ENCODE results near the gene SPO11.

Gene SPO11

DNA sequence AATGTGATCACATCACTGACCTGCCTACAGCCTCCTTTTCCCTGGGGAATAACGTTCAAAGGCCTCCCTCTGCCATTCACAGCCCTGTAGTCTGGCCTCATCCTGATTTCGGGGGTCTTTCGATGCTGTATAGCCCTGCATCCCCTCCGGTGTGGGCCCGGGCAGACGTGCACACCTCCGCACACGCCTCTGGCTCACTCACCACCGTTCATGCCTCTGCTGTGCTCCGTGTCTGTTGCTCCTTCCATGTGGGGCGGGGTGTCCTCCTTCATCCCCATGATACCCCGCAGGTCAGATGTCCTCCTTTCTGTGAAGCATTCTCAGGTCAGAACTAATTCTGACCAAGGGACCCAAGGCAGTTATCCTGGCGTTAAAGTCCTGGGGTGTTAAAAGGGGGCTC lies 47.7 kb downstream of the SPO11 start:
- TF ChIP-seq ZNF70 (CRISPR knock-in tag; IDR thresholded peaks at IDR 0.05), result no peak
- no peak for ATAC-seq

GRCh38 chr20:57378107-57378506 lies 48.5 kb downstream of the SPO11 start:
- no peak for ATAC-seq
- TF ChIP-seq, protein P1, sequence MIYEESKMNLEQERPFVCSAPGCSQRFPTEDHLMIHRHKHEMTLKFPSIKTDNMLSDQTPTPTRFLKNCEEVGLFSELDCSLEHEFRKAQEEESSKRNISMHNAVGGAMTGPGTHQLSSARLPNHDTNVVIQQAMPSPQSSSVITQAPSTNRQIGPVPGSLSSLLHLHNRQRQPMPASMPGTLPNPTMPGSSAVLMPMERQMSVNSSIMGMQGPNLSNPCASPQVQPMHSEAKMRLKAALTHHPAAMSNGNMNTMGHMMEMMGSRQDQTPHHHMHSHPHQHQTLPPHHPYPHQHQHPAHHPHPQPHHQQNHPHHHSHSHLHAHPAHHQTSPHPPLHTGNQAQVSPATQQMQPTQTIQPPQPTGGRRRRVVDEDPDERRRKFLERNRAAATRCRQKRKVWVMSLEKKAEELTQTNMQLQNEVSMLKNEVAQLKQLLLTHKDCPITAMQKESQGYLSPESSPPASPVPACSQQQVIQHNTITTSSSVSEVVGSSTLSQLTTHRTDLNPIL (CRISPR knock-in tag; IDR thresholded peaks at IDR 0.05; ENCODE audit: low read depth), result no peak
- no peak for TF ChIP-seq RARB (CRISPR knock-in tag; IDR thresholded peaks at IDR 0.05)
- TF ChIP-seq ARNTL (CRISPR knock-in tag; IDR thresholded peaks at IDR 0.05; ENCODE audit: borderline replicate concordance, low read depth), result no peak
- TF ChIP-seq PPARA (CRISPR knock-in tag; IDR thresholded peaks at IDR 0.05; ENCODE audit: borderline replicate concordance), result no peak
- no peak for TF ChIP-seq ZFP3 (CRISPR knock-in tag; IDR thresholded peaks at IDR 0.05)
- TF ChIP-seq BACH2 (CRISPR knock-in tag; IDR thresholded peaks at IDR 0.05; ENCODE audit: borderline replicate concordance), result no peak
- no peak for TF ChIP-seq TOX (CRISPR knock-in tag; IDR thresholded peaks at IDR 0.05; ENCODE audit: borderline replicate concordance)
- TF ChIP-seq ZNF70 (CRISPR knock-in tag; IDR thresholded peaks at IDR 0.05), result no peak
- TF ChIP-seq ZNF565 (CRISPR knock-in tag; conservative IDR thresholded peaks at IDR 0.05; ENCODE audit: low read depth), result no peak
- TF ChIP-seq, protein P2, sequence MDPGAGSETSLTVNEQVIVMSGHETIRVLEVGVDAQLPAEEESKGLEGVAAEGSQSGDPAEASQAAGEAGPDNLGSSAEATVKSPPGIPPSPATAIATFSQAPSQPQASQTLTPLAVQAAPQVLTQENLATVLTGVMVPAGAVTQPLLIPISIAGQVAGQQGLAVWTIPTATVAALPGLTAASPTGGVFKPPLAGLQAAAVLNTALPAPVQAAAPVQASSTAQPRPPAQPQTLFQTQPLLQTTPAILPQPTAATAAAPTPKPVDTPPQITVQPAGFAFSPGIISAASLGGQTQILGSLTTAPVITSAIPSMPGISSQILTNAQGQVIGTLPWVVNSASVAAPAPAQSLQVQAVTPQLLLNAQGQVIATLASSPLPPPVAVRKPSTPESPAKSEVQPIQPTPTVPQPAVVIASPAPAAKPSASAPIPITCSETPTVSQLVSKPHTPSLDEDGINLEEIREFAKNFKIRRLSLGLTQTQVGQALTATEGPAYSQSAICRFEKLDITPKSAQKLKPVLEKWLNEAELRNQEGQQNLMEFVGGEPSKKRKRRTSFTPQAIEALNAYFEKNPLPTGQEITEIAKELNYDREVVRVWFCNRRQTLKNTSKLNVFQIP (CRISPR knock-in tag; IDR thresholded peaks at IDR 0.05; ENCODE audit: borderline replicate concordance, low read depth), result no peak
- TF ChIP-seq CSDC2 (CRISPR knock-in tag; IDR thresholded peaks at IDR 0.05), result no peak

- no peak for ATAC-seq
- TF ChIP-seq ESRRG (CRISPR knock-in tag; IDR thresholded peaks at IDR 0.05) (no peak), ZFP3 (CRISPR knock-in tag; IDR thresholded peaks at IDR 0.05) (no peak)
Observed at GRCh38 chr20:57378646-57379262, 49.2 kb downstream of the SPO11 start.

DNA sequence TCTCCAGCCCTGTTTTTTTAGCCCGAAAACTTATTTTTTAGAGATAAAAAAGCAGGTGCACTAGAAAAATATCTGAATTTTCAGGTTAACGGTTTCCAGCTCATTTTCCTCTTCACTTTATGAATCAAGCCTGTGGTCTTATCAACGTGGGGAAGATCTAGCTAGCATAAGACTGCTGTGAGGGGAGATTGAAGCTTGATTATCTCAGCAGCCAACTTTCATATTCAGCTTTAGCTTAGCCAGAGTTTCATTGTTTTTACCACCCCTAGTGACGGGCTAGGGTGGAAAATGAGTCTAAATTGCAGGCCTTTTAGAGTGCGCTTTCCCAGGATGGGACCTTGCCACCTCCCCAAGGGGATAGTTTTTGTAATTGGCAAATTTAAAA lies 49.7 kb downstream of the SPO11 start:
- TF ChIP-seq RARB (CRISPR knock-in tag; IDR thresholded peaks at IDR 0.05), result no peak
- TF ChIP-seq PPARA (CRISPR knock-in tag; IDR thresholded peaks at IDR 0.05; ENCODE audit: borderline replicate concordance), result no peak
- no peak for TF ChIP-seq TCF4 (CRISPR knock-in tag; IDR thresholded peaks at IDR 0.05; ENCODE audit: borderline replicate concordance)
- no peak for TF ChIP-seq TSHZ2 (CRISPR knock-in tag; IDR thresholded peaks at IDR 0.05)
- TF ChIP-seq PATZ1 (CRISPR knock-in tag; IDR thresholded peaks at IDR 0.05; ENCODE audit: borderline replicate concordance), result no peak
- no peak for ATAC-seq

DNA sequence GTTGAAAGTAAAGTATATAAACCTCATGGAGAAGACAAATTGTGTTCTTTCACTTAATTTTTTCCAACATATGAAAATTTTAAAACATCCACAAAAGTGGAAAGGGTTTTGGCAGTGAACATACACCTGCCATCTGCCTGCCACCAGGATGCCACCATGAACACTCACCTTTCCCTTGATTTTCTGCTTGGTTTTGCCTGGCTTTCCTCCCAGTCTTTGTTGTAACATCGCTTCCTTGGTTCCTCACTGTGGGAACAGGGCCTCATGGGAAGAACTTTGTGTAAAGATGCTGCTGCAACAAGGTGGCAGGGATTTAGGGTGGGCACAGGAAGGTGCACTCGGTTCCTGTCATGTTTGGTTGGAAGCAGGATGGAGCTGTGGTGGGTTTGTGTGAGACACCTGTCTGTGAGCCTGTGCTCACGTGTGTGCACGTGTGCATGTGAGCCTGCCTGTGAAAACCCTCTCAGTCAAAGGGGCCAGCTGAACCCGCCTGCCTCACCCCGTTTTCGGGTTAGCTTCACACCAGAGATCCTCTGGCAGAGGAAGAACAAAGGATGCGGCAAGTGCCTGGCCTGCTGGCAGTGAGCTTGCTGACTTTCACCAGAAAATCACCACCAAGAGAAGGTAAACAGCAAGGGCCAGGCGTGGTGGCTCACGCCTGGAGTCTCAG lies 50.6 kb downstream of the SPO11 start:
- ATAC-seq, result no peak
- TF ChIP-seq ZNF70 (CRISPR knock-in tag; IDR thresholded peaks at IDR 0.05) (no peak), ZNF565 (CRISPR knock-in tag; conservative IDR thresholded peaks at IDR 0.05; ENCODE audit: low read depth) (no peak), GLIS3 (CRISPR knock-in tag; IDR thresholded peaks at IDR 0.05) (no peak), ZC3H10 (CRISPR knock-in tag; IDR thresholded peaks at IDR 0.05) (no peak), PATZ1 (CRISPR knock-in tag; IDR thresholded peaks at IDR 0.05; ENCODE audit: borderline replicate concordance) (no peak), TSHZ2 (CRISPR knock-in tag; IDR thresholded peaks at IDR 0.05) (no peak), TCF4 (CRISPR knock-in tag; IDR thresholded peaks at IDR 0.05; ENCODE audit: borderline replicate concordance) (no peak)
- TF ChIP-seq, protein P2 (CRISPR knock-in tag; IDR thresholded peaks at IDR 0.05; ENCODE audit: borderline replicate concordance, low read depth), result no peak
